CD8-positive, alpha-beta memory T cell (primary cell): ENCODE results near the gene IGF2R. TPM values are rescaled to one million over a fixed set of nuclear protein-coding genes. Genes with fewer than 3 reads are reported as not detected.
A peak's percentile ranks its signal among the peaks of the same experiment; 100 is the strongest.

Experiments
- CTCF ChIA-PET: fragments of 350-600 bp; sonication (Branson Sonifier 250); formaldehyde crosslinking; loops from one replicate; lab custom pipeline; 2021; ENCODE audit warnings: antibody characterized with exemption; lab: Charles Lee
- POLR2A ChIA-PET: fragments of 350-600 bp; sonication (Branson Sonifier 250); formaldehyde crosslinking; loops from one replicate; lab custom pipeline; 2021; ENCODE audit warnings: antibody characterized with exemption; lab: Charles Lee
- DNase-seq, 5 donors: peaks; one replicate each; pipeline versions ENCODE4 v3.0.0 to v3.0.0-alpha.2; 2020 to 2022; ENCODE audit warnings: mixed read lengths in 1 of 5
- H3K27ac ChIP-seq: one replicate; pipeline ENCODE4 v1.7.0; 2013; ENCODE audit warnings: low read depth, mild to moderate bottlenecking, low read length, moderate library complexity
- H3K27me3 ChIP-seq: 2 replicates; pipeline ENCODE4 v1.7.0; 2013; ENCODE audit warnings: low read length, mild to moderate bottlenecking; ENCODE audit not compliant: insufficient read depth, poor library complexity, severe bottlenecking
- H3K36me3 ChIP-seq: 2 replicates; pipeline ENCODE4 v1.7.0; 2013; ENCODE audit warnings: mild to moderate bottlenecking, low read length, moderate library complexity; ENCODE audit not compliant: insufficient read depth
- H3K4me1 ChIP-seq: 2 replicates; pipeline ENCODE4 v1.7.0; 2013; ENCODE audit warnings: mild to moderate bottlenecking, low read length, moderate library complexity; ENCODE audit not compliant: insufficient read depth
- H3K4me3 ChIP-seq: 2 replicates; pipeline ENCODE4 v1.7.0; 2013; ENCODE audit warnings: mild to moderate bottlenecking, low read length
- H3K9me3 ChIP-seq: 2 replicates; pipeline ENCODE4 v1.7.0; 2013; ENCODE audit warnings: mild to moderate bottlenecking, low read length
- H3K27ac Mint-ChIP-seq, 8 donors: one replicate each; pipeline ENCODE4 v1.8.0; 2020 to 2021; ENCODE audit warnings: mixed read lengths in 8 of 8, mild to moderate bottlenecking in 6 of 8, inconsistent platforms in 3 of 8, moderate library complexity in 3 of 8
- H3K27me3 Mint-ChIP-seq, 2 donors: one replicate each; pipeline ENCODE4 v1.8.0; 2020 to 2021; ENCODE audit warnings: mixed read lengths in 2 of 2, mild to moderate bottlenecking in 1 of 2, moderate library complexity in 1 of 2
- H3K36me3 Mint-ChIP-seq, 3 donors: one replicate each; pipeline ENCODE4 v1.8.0; 2020 to 2021; ENCODE audit warnings: mixed read lengths in 3 of 3, inconsistent platforms in 1 of 3, mild to moderate bottlenecking in 1 of 3
- H3K4me1 Mint-ChIP-seq, 3 donors: one replicate each; pipeline ENCODE4 v1.8.0; 2020 to 2021; ENCODE audit warnings: mixed read lengths in 3 of 3, inconsistent platforms in 1 of 3, mild to moderate bottlenecking in 1 of 3
- H3K4me3 Mint-ChIP-seq, 7 donors: one replicate each; pipeline ENCODE4 v1.8.0; 2020 to 2021; ENCODE audit warnings: mixed read lengths in 7 of 7, mild to moderate bottlenecking in 6 of 7, moderate library complexity in 4 of 7, inconsistent platforms in 2 of 7
- H3K9me3 Mint-ChIP-seq, 5 donors: one replicate each; pipeline ENCODE4 v1.8.0; 2020 to 2022; ENCODE audit warnings: mixed read lengths in 5 of 5, mild to moderate bottlenecking in 3 of 5, moderate library complexity in 2 of 5, inconsistent platforms in 1 of 5
- polyA plus RNA-seq: library from polyadenylated mRNA; unstranded; fragments of 300-500 nt; fragmentation: Illumina TruSeq; gene quantifications from one replicate; pipeline ENCODE4 v1.2.3, GENCODE V29; 2021
- total RNA-seq, 2 experiments: library from RNA; stranded (reverse); gene quantifications; one replicate each; pipeline ENCODE4 v1.2.3, GENCODE V29; 2021

Gene IGF2R
- total and polyA plus RNA-seq, 3 experiments from 2014 or later = 27.5 to 93.7 (median 91.4) TPM

GRCh38 chr6:160134779-160135547, 166.1 kb downstream of the IGF2R start:
- H3K27ac ChIP-seq = no peak overlapping the region
- Mint-ChIP-seq H3K4me3 (no peak overlapping the region), H3K36me3 (no peaks in the 10 kb centered on the region), H3K4me1 (peaks cover 7 to 9% (median 8%) of the 10 kb centered on the region in 3 donors), H3K27me3 (no peaks in the 10 kb centered on the region), H3K9me3 (no peaks in the 10 kb centered on the region), H3K27ac (peak overlapping the region in 2 of 8 donors; percentile 8 to 23)
- no peaks in the 10 kb centered on the region for H3K27me3 ChIP-seq
- no peaks in the 10 kb centered on the region for H3K4me1 ChIP-seq
- POLR2A ChIA-PET = no interaction called here
- H3K4me3 ChIP-seq = no peak overlapping the region
- no peaks in the 10 kb centered on the region for H3K9me3 ChIP-seq
- DNase-seq = no peak
- CTCF ChIA-PET = no interaction called here
- no peaks in the 10 kb centered on the region for H3K36me3 ChIP-seq

- POLR2A ChIA-PET = no interaction called here
- no peak overlapping the region for H3K4me3 ChIP-seq
- Mint-ChIP-seq H3K27me3 (no peaks in the 10 kb centered on the region), H3K4me3 (no peak overlapping the region), H3K27ac (peak overlapping the region in 1 of 8 donors; percentile 53), H3K9me3 (no peaks in the 10 kb centered on the region), H3K36me3 (peaks cover 0 to 2% (median 0%) of the 10 kb centered on the region in 3 donors), H3K4me1 (peaks cover 7 to 9% (median 8%) of the 10 kb centered on the region in 3 donors)
- H3K27ac ChIP-seq = no peak overlapping the region
- no peaks in the 10 kb centered on the region for H3K4me1 ChIP-seq
- no peak for DNase-seq
- CTCF ChIA-PET = interaction anchor here (3.5 kb wide), 1 partner anchor 319 kb away, joined by 28 read pairs; no protein-coding TSS in a partner anchor
- H3K36me3 ChIP-seq = no peaks in the 10 kb centered on the region
- no peaks in the 10 kb centered on the region for H3K27me3 ChIP-seq
- no peaks in the 10 kb centered on the region for H3K9me3 ChIP-seq
These were observed 167.2 kb downstream of the IGF2R start for GRCh38 chr6:160135907-160136655.

- Histone ChIP-seq H3K4me3 (no peak overlapping the region), H3K9me3 (no peaks in the 10 kb centered on the region), H3K4me1 (no peaks in the 10 kb centered on the region), H3K36me3 (no peaks in the 10 kb centered on the region), H3K27ac (no peak overlapping the region), H3K27me3 (no peaks in the 10 kb centered on the region)
- DNase-seq = no peak
- no peaks in the 10 kb centered on the region for H3K27me3 Mint-ChIP-seq
- no peak overlapping the region for H3K4me3 Mint-ChIP-seq
- ChIA-PET CTCF (interaction anchor here (1.1 to 3.5 kb wide), 4 partner anchors 8 to 397 kb away, joined by 4 to 28 read pairs (median 6); no protein-coding TSS in a partner anchor), POLR2A (no interaction called here)
- H3K4me1 Mint-ChIP-seq = peaks cover 7 to 9% (median 8%) of the 10 kb centered on the region in 3 donors
- H3K9me3 Mint-ChIP-seq = no peaks in the 10 kb centered on the region
- H3K27ac Mint-ChIP-seq = peak overlapping the region in 1 of 8 donors; percentile 17
- peaks cover 0 to 2% (median 0%) of the 10 kb centered on the region in 3 donors for H3K36me3 Mint-ChIP-seq
These were observed 168.5 kb downstream of the IGF2R start for GRCh38 chr6:160137130-160137988.

GRCh38 chr6:160137989-160138835, 169.3 kb downstream of the IGF2R start:
- H3K36me3 Mint-ChIP-seq = peaks cover 0 to 2% (median 0%) of the 10 kb centered on the region in 3 donors
- peaks cover 7 to 9% (median 8%) of the 10 kb centered on the region in 3 donors for H3K4me1 Mint-ChIP-seq
- H3K4me3 ChIP-seq = no peak overlapping the region
- no peaks in the 10 kb centered on the region for H3K27me3 ChIP-seq
- ChIA-PET CTCF (interaction anchor here (0.7 to 3.5 kb wide), 5 partner anchors 9 to 396 kb away, joined by 3 to 28 read pairs (median 5); no protein-coding TSS in a partner anchor), POLR2A (no interaction called here)
- H3K4me3 Mint-ChIP-seq = no peak overlapping the region
- no peaks in the 10 kb centered on the region for H3K9me3 Mint-ChIP-seq
- no peak overlapping the region for H3K27ac ChIP-seq
- peak; percentile 38 to 74 (median 47) for DNase-seq
- no peaks in the 10 kb centered on the region for H3K9me3 ChIP-seq
- H3K36me3 ChIP-seq = no peaks in the 10 kb centered on the region
- peak overlapping the region in 2 of 8 donors; percentile 17 to 20 for H3K27ac Mint-ChIP-seq
- H3K4me1 ChIP-seq = no peaks in the 10 kb centered on the region
- no peaks in the 10 kb centered on the region for H3K27me3 Mint-ChIP-seq

GRCh38 chr6:160138839-160139419, 170.0 kb downstream of the IGF2R start:
- ChIA-PET CTCF (interaction anchor here (0.7 to 3.5 kb wide), 5 partner anchors 10 to 396 kb away, joined by 3 to 28 read pairs (median 5); no protein-coding TSS in a partner anchor), POLR2A (no interaction called here)
- Histone ChIP-seq H3K36me3 (no peaks in the 10 kb centered on the region), H3K27me3 (no peaks in the 10 kb centered on the region), H3K4me1 (no peaks in the 10 kb centered on the region), H3K27ac (no peak overlapping the region), H3K9me3 (no peaks in the 10 kb centered on the region), H3K4me3 (no peak overlapping the region)
- DNase-seq = no peak
- Mint-ChIP-seq H3K4me3 (no peak overlapping the region), H3K36me3 (peaks cover 0 to 2% (median 0%) of the 10 kb centered on the region in 3 donors), H3K4me1 (peaks cover 7 to 9% (median 8%) of the 10 kb centered on the region in 3 donors), H3K9me3 (no peaks in the 10 kb centered on the region), H3K27ac (no peak overlapping the region), H3K27me3 (no peaks in the 10 kb centered on the region)

- Histone ChIP-seq H3K27me3 (no peaks in the 10 kb centered on the region), H3K4me3 (no peak overlapping the region), H3K36me3 (no peaks in the 10 kb centered on the region), H3K4me1 (no peaks in the 10 kb centered on the region), H3K9me3 (no peaks in the 10 kb centered on the region), H3K27ac (no peak overlapping the region)
- DNase-seq = no peak
- Mint-ChIP-seq H3K4me1 (peaks cover 7 to 9% (median 8%) of the 10 kb centered on the region in 3 donors), H3K4me3 (no peak overlapping the region), H3K27me3 (no peaks in the 10 kb centered on the region), H3K9me3 (peaks cover 0 to 3% (median 0%) of the 10 kb centered on the region in 5 donors), H3K36me3 (peaks cover 0 to 4% (median 3%) of the 10 kb centered on the region in 3 donors), H3K27ac (peak overlapping the region in 1 of 8 donors; percentile 9)
- ChIA-PET CTCF (interaction anchor here (2.5 to 3.5 kb wide), 2 partner anchors 316 to 394 kb away, joined by 8 to 28 read pairs; no protein-coding TSS in a partner anchor), POLR2A (no interaction called here)
These were observed 170.6 kb downstream of the IGF2R start for GRCh38 chr6:160139420-160139851.
